Measurements from ENCODE around the gene MOGAT3. TPM values are rescaled to one million over a fixed set of nuclear protein-coding genes. Genes with fewer than 3 reads are reported as not detected.
A peak's percentile ranks its signal among the peaks of the same experiment; 100 is the strongest.

MOGAT3 gene
- total and polyA plus RNA-seq, 9 of the 15 experiments (the other 6 are each of a cell fraction or from before 2014, with no cell fraction given) = 0.07 to 0.17 (median 0.13) TPM; not detected in 6

GRCh38 chr7:101243646-101244374, 43.0 kb upstream of the MOGAT3 start (continued):
- TF ChIP-seq HMBOX1 (IDR thresholded peaks at IDR 0.05) = no peak
- TF ChIP-seq HEY1 (CRISPR knock-in tag; IDR thresholded peaks at IDR 0.05; ENCODE audit: borderline replicate concordance) = no peak
- no peak for TF ChIP-seq SIX5 (IDR thresholded peaks at IDR 0.05; ENCODE audit: borderline replicate concordance in 1 of 2, insufficient read depth in 1 of 2, low read depth in 1 of 2, low read length in 2 of 2)
- TF ChIP-seq, protein P1, sequence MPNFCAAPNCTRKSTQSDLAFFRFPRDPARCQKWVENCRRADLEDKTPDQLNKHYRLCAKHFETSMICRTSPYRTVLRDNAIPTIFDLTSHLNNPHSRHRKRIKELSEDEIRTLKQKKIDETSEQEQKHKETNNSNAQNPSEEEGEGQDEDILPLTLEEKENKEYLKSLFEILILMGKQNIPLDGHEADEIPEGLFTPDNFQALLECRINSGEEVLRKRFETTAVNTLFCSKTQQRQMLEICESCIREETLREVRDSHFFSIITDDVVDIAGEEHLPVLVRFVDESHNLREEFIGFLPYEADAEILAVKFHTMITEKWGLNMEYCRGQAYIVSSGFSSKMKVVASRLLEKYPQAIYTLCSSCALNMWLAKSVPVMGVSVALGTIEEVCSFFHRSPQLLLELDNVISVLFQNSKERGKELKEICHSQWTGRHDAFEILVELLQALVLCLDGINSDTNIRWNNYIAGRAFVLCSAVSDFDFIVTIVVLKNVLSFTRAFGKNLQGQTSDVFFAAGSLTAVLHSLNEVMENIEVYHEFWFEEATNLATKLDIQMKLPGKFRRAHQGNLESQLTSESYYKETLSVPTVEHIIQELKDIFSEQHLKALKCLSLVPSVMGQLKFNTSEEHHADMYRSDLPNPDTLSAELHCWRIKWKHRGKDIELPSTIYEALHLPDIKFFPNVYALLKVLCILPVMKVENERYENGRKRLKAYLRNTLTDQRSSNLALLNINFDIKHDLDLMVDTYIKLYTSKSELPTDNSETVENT (CRISPR knock-in tag; IDR thresholded peaks at IDR 0.05) = no peak
- no peak for TF ChIP-seq ZNF717 (CRISPR knock-in tag; IDR thresholded peaks at IDR 0.05)
- no peak for TF ChIP-seq ZBTB1 (CRISPR knock-in tag; IDR thresholded peaks at IDR 0.05; ENCODE audit: borderline replicate concordance, low read depth)
- TF ChIP-seq, protein P2, sequence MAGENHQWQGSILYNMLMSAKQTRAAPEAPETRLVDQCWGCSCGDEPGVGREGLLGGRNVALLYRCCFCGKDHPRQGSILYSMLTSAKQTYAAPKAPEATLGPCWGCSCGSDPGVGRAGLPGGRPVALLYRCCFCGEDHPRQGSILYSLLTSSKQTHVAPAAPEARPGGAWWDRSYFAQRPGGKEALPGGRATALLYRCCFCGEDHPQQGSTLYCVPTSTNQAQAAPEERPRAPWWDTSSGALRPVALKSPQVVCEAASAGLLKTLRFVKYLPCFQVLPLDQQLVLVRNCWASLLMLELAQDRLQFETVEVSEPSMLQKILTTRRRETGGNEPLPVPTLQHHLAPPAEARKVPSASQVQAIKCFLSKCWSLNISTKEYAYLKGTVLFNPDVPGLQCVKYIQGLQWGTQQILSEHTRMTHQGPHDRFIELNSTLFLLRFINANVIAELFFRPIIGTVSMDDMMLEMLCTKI (IDR thresholded peaks at IDR 0.05; ENCODE audit: partially characterized antibody) = no peak
- TF ChIP-seq E2F8 (IDR thresholded peaks at IDR 0.05; ENCODE audit: low read depth, partially characterized antibody) = no peak
- no peak for TF ChIP-seq KDM5B (IDR thresholded peaks at IDR 0.05; ENCODE audit: insufficient replicate concordance, low read depth, low read length)
- no peak for TF ChIP-seq BRF1 (IDR thresholded peaks at IDR 0.05; ENCODE audit: borderline replicate concordance, extremely low read depth, insufficient read length)
- 0 out of 2 replicates have a peak, but pooled peaks have one; percentile 43 for TF ChIP-seq HOMEZ (CRISPR knock-in tag; IDR thresholded peaks at IDR 0.05)
- no peak; the same call in none of the 2 replicates for TF ChIP-seq GATA2 (CRISPR knock-in tag; IDR thresholded peaks at IDR 0.05)
- no peak for TF ChIP-seq POLR2B (IDR thresholded peaks at IDR 0.05; ENCODE audit: low read depth, partially characterized antibody)
- TF ChIP-seq GATAD2A (IDR thresholded peaks at IDR 0.05) = no peak
- TF ChIP-seq, protein P3, sequence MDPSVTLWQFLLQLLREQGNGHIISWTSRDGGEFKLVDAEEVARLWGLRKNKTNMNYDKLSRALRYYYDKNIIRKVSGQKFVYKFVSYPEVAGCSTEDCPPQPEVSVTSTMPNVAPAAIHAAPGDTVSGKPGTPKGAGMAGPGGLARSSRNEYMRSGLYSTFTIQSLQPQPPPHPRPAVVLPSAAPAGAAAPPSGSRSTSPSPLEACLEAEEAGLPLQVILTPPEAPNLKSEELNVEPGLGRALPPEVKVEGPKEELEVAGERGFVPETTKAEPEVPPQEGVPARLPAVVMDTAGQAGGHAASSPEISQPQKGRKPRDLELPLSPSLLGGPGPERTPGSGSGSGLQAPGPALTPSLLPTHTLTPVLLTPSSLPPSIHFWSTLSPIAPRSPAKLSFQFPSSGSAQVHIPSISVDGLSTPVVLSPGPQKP (CRISPR knock-in tag; IDR thresholded peaks at IDR 0.05) = no peak
- TF ChIP-seq NCOA2 (IDR thresholded peaks at IDR 0.05; ENCODE audit: partially characterized antibody in 2 of 2) = no peak

Data from K562 (cell line).